G401 (cell line): Measurements from ENCODE around the gene BMERB1. TPM values are rescaled to one million over a fixed set of nuclear protein-coding genes. Genes with fewer than 3 reads are reported as not detected.

Experiments
- DNase-seq: peaks from one replicate; pipeline ENCODE4 v3.0.0-alpha.2; 2015; ENCODE audit warnings: low spot score
- in situ Hi-C: cut with HindIII; loops from 2 replicates; pipeline ENCODE4 v1.10.0; 2016; ENCODE audit warnings: low sequenced_read_pairs, mixed read lengths
- total RNA-seq: library from RNA; depleted of rRNA; stranded (reverse); fragments of >200 nt; shearing (Covaris generic); gene quantifications from 2 replicates; pipeline ENCODE4 v1.2.3, GENCODE V29; 2014; rRNA removed

BMERB1 gene
- total RNA-seq, 1 experiment from 2014 or later: 32.9 TPM

GRCh38 chr16:15616012-15616411 lies 181.6 kb downstream of the BMERB1 start:
- in situ Hi-C loops: no loop called here
- DNase-seq: no peak

GRCh38 chr16:15616475-15617165 lies 182.2 kb downstream of the BMERB1 start:
- in situ Hi-C loops: no loop called here
- no peak for DNase-seq

- no peak for DNase-seq
- in situ Hi-C loops: no loop called here
Observed at GRCh38 chr16:15617901-15618300, 183.5 kb downstream of the BMERB1 start.

GRCh38 chr16:15618392-15618791 lies 184.0 kb downstream of the BMERB1 start:
- in situ Hi-C loops: no loop called here
- DNase-seq: no peak

- in situ Hi-C loops: no loop called here
- DNase-seq: no peak
Observed at GRCh38 chr16:15620611-15621195, 186.3 kb downstream of the BMERB1 start.

GRCh38 chr16:15621456-15621855 lies 187.1 kb downstream of the BMERB1 start:
- DNase-seq: no peak
- in situ Hi-C loops: no loop called here

GRCh38 chr16:15621889-15622288 lies 187.5 kb downstream of the BMERB1 start:
- in situ Hi-C loops: no loop called here
- no peak for DNase-seq

GRCh38 chr16:15631730-15632409 lies 197.5 kb downstream of the BMERB1 start:
- in situ Hi-C loops: no loop called here

GRCh38 chr16:15635926-15636325 lies 201.5 kb downstream of the BMERB1 start:
- no peak for DNase-seq
- in situ Hi-C loops: no loop called here

More at GRCh38 chr16:15631730-15632409, 197.5 kb downstream of the BMERB1 start:
- no peak for DNase-seq

GRCh38 chr16:15636392-15636873 lies 202.0 kb downstream of the BMERB1 start:
- DNase-seq: no peak
- in situ Hi-C loops: no loop called here

Other genes starting within 250 kb of the BMERB1 start
- gene NPIPA5, start 56.3 kb upstream of the BMERB1 start, total RNA-seq: 4.9 and 7.2 TPM in 2 replicates
- gene MPV17L, start 38.8 kb upstream of the BMERB1 start, total RNA-seq: 5.2 and 6.7 TPM in 2 replicates
- gene MARF1, start 208.6 kb downstream of the BMERB1 start, total RNA-seq: 4.4 and 12.5 TPM in 2 replicates
- 27.0 and 28.0 TPM in 2 replicates for gene NDE1, start 215.7 kb downstream of the BMERB1 start, total RNA-seq